HepG2 (cell line): ENCODE data around the gene PCGF3. TPM values are rescaled to one million over a fixed set of nuclear protein-coding genes. Genes with fewer than 3 reads are reported as not detected.

Source experiments
- ATAC-seq: fragments of 200-7000 bp; cut with Tn5 transposase; 3 replicates; pipeline ENCODE4 v1.9.1; 2020; ENCODE audit warnings: mild to moderate bottlenecking, moderate library complexity
- BruUV-seq: library from RNA; stranded (reverse); fragments of 400-500 nt; replicated peaks from 2 replicates; lab custom pipeline; 2021; lab: Mats Ljungman, UMichigan
- CTCF ChIA-PET: fragments of 300-600 bp; formaldehyde crosslinking; extraction: SDS; loops from one replicate; lab custom pipeline; 2021; ENCODE audit warnings: low total read pairs, inconsistent platforms, low intra/inter-chr PET ratio; lab: Yijun Ruan, JAX
- POLR2A ChIA-PET: fragments of 350-600 bp; sonication (Branson Sonifier 250); formaldehyde crosslinking; loops from one replicate; lab custom pipeline; 2020; ENCODE audit warnings: antibody characterized with exemption, inconsistent platforms; lab: Yijun Ruan, JAX
- DNase-seq: peaks from one replicate; pipeline ENCODE4 v3.0.0-alpha.2; 2015; ENCODE audit warnings: low spot score
- FAIRE-seq: peaks from 3 replicates; lab custom pipeline; 2011; peaks lifted over from hg19 to GRCh38; lab: Jason Lieb, UNC
- H2AFZ ChIP-seq: one replicate; pipeline ENCODE4 v1.6.1; 2011; ENCODE audit warnings: low read length, inconsistent platforms
- H3K27ac ChIP-seq: fragments of 300-600 bp; 3 replicates; pipeline ENCODE4 v1.8.0; 2011; ENCODE audit warnings: mixed run types, mild to moderate bottlenecking, mixed read lengths, low read length, inconsistent platforms; ENCODE audit not compliant: insufficient read depth; ENCODE audit errors: extremely low read length
- H3K27me3 ChIP-seq, 2 experiments: fragments of 200-600 bp in 1 of 2; 2 replicates in 1 of 2; 3 replicates in 1 of 2; pipeline versions ENCODE4 v1.6.0 to v1.8.0; 2011; ENCODE audit warnings: low read length in 2 of 2, mild to moderate bottlenecking in 2 of 2, moderate library complexity in 2 of 2, inconsistent platforms in 1 of 2; ENCODE audit not compliant: insufficient read depth in 2 of 2, control insufficient read depth in 1 of 2
- H3K36me3 ChIP-seq, 2 experiments: fragments of 200-600 bp in 1 of 2; replicated peaks in 1 of 2; 2 replicates in 1 of 2; 3 replicates in 1 of 2; pipeline versions ENCODE4 v1.5.1 to v1.8.0; 2011; ENCODE audit warnings: low read length in 2 of 2, inconsistent platforms in 1 of 2; ENCODE audit not compliant: insufficient read depth in 2 of 2, control insufficient read depth in 1 of 2
- H3K4me1 ChIP-seq: 2 replicates; pipeline ENCODE4 v1.5.1; 2012; ENCODE audit warnings: low read length, inconsistent platforms; ENCODE audit not compliant: insufficient read depth
- H3K4me2 ChIP-seq: 2 replicates; pipeline ENCODE4 v1.6.0; 2011; ENCODE audit warnings: low read depth, low read length, inconsistent platforms
- H3K4me3 ChIP-seq, 3 experiments: fragments of 200-600 bp in 1 of 3; sonication (generic), shearing (Covaris generic) in 1 of 3; replicated peaks in 1 of 3; 2 replicates each; pipeline ENCODE4 v1.5.1; 2011 to 2016; ENCODE audit warnings: low read length in 3 of 3, inconsistent platforms in 2 of 3, low read depth in 2 of 3, mild to moderate bottlenecking in 2 of 3, control low read depth in 1 of 3, mixed read lengths in 1 of 3; ENCODE audit not compliant: insufficient read depth in 1 of 3
- H3K79me2 ChIP-seq: one replicate; pipeline ENCODE4 v1.6.1; 2011; ENCODE audit warnings: low read length, inconsistent platforms; ENCODE audit not compliant: insufficient read depth
- H3K9ac ChIP-seq: 2 replicates; pipeline ENCODE4 v1.6.0; 2011; ENCODE audit warnings: mild to moderate bottlenecking, low read depth, low read length, inconsistent platforms; ENCODE audit not compliant: insufficient read depth
- H3K9me3 ChIP-seq: 2 replicates; pipeline ENCODE4 v1.5.1; 2012; ENCODE audit warnings: mild to moderate bottlenecking, low read length
- H4K20me1 ChIP-seq: 2 replicates; pipeline ENCODE4 v1.6.0; 2011; ENCODE audit warnings: inconsistent platforms, mild to moderate bottlenecking, low read length, moderate library complexity; ENCODE audit not compliant: insufficient read depth
- BRD4 ChIP-seq: sonication (generic); formaldehyde crosslinking; IDR thresholded peaks from 2 replicates; pipeline ENCODE4 v1.4.0; 2020; ENCODE audit warnings: missing genetic modification reagents
- SP2 ChIP-seq: sonication (generic); formaldehyde crosslinking; IDR thresholded peaks from 2 replicates; pipeline ENCODE4 v1.5.1; 2020; ENCODE audit warnings: mild to moderate bottlenecking, missing genetic modification reagents
- SP4 ChIP-seq: sonication (generic); formaldehyde crosslinking; IDR thresholded peaks from 2 replicates; pipeline ENCODE4 v1.8.1; 2023; ENCODE audit warnings: mild to moderate bottlenecking, missing genetic modification reagents
- SRF ChIP-seq: IDR thresholded peaks from 2 replicates; pipeline ENCODE4 v1.6.1; 2011; ENCODE audit warnings: mild to moderate bottlenecking, low read depth, low read length, moderate library complexity
- TEF ChIP-seq: sonication (generic); formaldehyde crosslinking; IDR thresholded peaks from 2 replicates; pipeline ENCODE4 v1.5.0; 2020; ENCODE audit warnings: missing genetic modification reagents
- ZMAT3 ChIP-seq: sonication (generic); formaldehyde crosslinking; conservative IDR thresholded peaks from 2 replicates; pipeline ENCODE4 v1.7.0; 2021; ENCODE audit warnings: missing genetic modification reagents
- ZNF124 ChIP-seq: sonication (generic); formaldehyde crosslinking; IDR thresholded peaks from 2 replicates; pipeline ENCODE4 v1.4.0; 2020; ENCODE audit warnings: missing genetic modification reagents
- ZNF382 ChIP-seq: sonication (generic); formaldehyde crosslinking; IDR thresholded peaks from 2 replicates; pipeline ENCODE4 v1.5.0; 2020; ENCODE audit warnings: missing genetic modification reagents, mild to moderate bottlenecking, borderline replicate concordance
- ZNF772 ChIP-seq: sonication (generic); formaldehyde crosslinking; IDR thresholded peaks from 2 replicates; pipeline ENCODE4 v1.5.0; 2020; ENCODE audit warnings: mild to moderate bottlenecking, missing genetic modification reagents
- WGBS: methylation state at CpG from one replicate; pipeline ENCODE4 v1.1.6; 2017; ENCODE audit warnings: low lambda C conversion rate; 5-methylcytosine and 5-hydroxymethylcytosine counted together
- in situ Hi-C: cut with HindIII; loops from 2 replicates; pipeline ENCODE4 v1.10.0; 2017; ENCODE audit warnings: low pct_unique_long_range_greater_than_20kb; ENCODE audit not compliant: extremely low pct_ligation_motif_present
- intact Hi-C: fragments of 100-400 bp; cut with micrococcal nuclease; formaldehyde crosslinking; loops from one replicate; pipeline ENCODE4 v1.10.0; 2022; ENCODE audit not compliant: unreplicated experiment
- polyA plus RNA-seq, 8 experiments: library from polyadenylated mRNA; depleted of rRNA in 3 of 8; stranded (reverse) in 7 of 8; unstranded in 1 of 8; fragments of >200 nt; fragmentation: Illumina TruSeq in 4 of 8; extraction: Trizol in 4 of 8; gene quantifications; 2 replicates each; pipeline versions ENCODE4 v1.2.1 to v1.2.3, GENCODE V29; 2011 to 2016; ENCODE audit warnings: low read depth in 4 of 8, missing spikeins in 1 of 8, mixed read lengths in 1 of 8; ENCODE audit not compliant: insufficient read depth in 1 of 8
- total RNA-seq, 5 experiments: library from RNA; depleted of rRNA; stranded (reverse); fragments of >200 nt; fragmentation: Illumina TruSeq; extraction: Trizol; gene quantifications; 2 replicates each; pipeline ENCODE4 v1.2.3, GENCODE V29; 2016; ENCODE audit warnings: low read depth in 1 of 5
- TF ChIP-seq, protein P1 (sequence below): sonication (generic); formaldehyde crosslinking; IDR thresholded peaks from 2 replicates; pipeline ENCODE4; 2020; ENCODE audit warnings: missing genetic modification reagents, mild to moderate bottlenecking, borderline replicate concordance
- TF ChIP-seq, protein P2 (sequence below): sonication (generic); formaldehyde crosslinking; IDR thresholded peaks from 2 replicates; pipeline ENCODE4 v1.4.0; 2020; ENCODE audit warnings: low read depth, mild to moderate bottlenecking, missing genetic modification reagents
- TF ChIP-seq, protein P3 (sequence below): sonication (generic); formaldehyde crosslinking; IDR thresholded peaks from 2 replicates; pipeline ENCODE4 v1.4.0; 2020; ENCODE audit warnings: missing genetic modification reagents
- TF ChIP-seq, protein P4 (sequence below): sonication (generic); formaldehyde crosslinking; IDR thresholded peaks from 2 replicates; pipeline ENCODE4 v1.4.0; 2020; ENCODE audit warnings: missing genetic modification reagents

Gene PCGF3
- total and polyA plus RNA-seq, 2 of the 13 experiments (the other 11 are each of a cell fraction or from before 2014, with no cell fraction given) = 28.6 to 66.2 TPM

GRCh38 chr4:688854-689681 is 16.6 kb upstream of the PCGF3 start, which contains the start of gene SLC49A3:
SLC49A3 (minus strand) TSS chr4:689151; CDS start chr4:689127, 24 bp downstream.
- POLR2A ChIA-PET = no interaction called here
- BruUV-seq = no TSS peak
- TF ChIP-seq, protein P1, sequence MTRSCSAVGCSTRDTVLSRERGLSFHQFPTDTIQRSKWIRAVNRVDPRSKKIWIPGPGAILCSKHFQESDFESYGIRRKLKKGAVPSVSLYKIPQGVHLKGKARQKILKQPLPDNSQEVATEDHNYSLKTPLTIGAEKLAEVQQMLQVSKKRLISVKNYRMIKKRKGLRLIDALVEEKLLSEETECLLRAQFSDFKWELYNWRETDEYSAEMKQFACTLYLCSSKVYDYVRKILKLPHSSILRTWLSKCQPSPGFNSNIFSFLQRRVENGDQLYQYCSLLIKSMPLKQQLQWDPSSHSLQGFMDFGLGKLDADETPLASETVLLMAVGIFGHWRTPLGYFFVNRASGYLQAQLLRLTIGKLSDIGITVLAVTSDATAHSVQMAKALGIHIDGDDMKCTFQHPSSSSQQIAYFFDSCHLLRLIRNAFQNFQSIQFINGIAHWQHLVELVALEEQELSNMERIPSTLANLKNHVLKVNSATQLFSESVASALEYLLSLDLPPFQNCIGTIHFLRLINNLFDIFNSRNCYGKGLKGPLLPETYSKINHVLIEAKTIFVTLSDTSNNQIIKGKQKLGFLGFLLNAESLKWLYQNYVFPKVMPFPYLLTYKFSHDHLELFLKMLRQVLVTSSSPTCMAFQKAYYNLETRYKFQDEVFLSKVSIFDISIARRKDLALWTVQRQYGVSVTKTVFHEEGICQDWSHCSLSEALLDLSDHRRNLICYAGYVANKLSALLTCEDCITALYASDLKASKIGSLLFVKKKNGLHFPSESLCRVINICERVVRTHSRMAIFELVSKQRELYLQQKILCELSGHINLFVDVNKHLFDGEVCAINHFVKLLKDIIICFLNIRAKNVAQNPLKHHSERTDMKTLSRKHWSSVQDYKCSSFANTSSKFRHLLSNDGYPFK = no peak
- TF ChIP-seq SP2 (CRISPR knock-in tag) = no peak
- TF ChIP-seq ZNF124 = no peak
- TF ChIP-seq SP4 (CRISPR knock-in tag) = no peak
- TF ChIP-seq BRD4 = no peak
- no peak for TF ChIP-seq ZNF382 (CRISPR knock-in tag)
- TF ChIP-seq, protein P2, sequence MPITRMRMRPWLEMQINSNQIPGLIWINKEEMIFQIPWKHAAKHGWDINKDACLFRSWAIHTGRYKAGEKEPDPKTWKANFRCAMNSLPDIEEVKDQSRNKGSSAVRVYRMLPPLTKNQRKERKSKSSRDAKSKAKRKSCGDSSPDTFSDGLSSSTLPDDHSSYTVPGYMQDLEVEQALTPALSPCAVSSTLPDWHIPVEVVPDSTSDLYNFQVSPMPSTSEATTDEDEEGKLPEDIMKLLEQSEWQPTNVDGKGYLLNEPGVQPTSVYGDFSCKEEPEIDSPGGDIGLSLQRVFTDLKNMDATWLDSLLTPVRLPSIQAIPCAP (CRISPR knock-in tag) = no peak
- TF ChIP-seq, protein P3, sequence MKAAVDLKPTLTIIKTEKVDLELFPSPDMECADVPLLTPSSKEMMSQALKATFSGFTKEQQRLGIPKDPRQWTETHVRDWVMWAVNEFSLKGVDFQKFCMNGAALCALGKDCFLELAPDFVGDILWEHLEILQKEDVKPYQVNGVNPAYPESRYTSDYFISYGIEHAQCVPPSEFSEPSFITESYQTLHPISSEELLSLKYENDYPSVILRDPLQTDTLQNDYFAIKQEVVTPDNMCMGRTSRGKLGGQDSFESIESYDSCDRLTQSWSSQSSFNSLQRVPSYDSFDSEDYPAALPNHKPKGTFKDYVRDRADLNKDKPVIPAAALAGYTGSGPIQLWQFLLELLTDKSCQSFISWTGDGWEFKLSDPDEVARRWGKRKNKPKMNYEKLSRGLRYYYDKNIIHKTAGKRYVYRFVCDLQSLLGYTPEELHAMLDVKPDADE = no peak
- TF ChIP-seq SRF = no peak
- TF ChIP-seq ZMAT3 = no peak
- TF ChIP-seq, protein P4, sequence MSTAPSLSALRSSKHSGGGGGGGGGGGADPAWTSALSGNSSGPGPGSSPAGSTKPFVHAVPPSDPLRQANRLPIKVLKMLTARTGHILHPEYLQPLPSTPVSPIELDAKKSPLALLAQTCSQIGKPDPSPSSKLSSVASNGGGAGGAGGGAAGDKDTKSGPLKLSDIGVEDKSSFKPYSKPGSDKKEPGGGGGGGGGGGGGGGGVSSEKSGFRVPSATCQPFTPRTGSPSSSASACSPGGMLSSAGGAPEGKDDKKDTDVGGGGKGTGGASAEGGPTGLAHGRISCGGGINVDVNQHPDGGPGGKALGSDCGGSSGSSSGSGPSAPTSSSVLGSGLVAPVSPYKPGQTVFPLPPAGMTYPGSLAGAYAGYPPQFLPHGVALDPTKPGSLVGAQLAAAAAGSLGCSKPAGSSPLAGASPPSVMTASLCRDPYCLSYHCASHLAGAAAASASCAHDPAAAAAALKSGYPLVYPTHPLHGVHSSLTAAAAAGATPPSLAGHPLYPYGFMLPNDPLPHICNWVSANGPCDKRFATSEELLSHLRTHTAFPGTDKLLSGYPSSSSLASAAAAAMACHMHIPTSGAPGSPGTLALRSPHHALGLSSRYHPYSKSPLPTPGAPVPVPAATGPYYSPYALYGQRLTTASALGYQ (CRISPR knock-in tag) = no peak
- no peak for TF ChIP-seq ZNF772 (CRISPR knock-in tag)
- no peak for TF ChIP-seq TEF (CRISPR knock-in tag)

More at GRCh38 chr4:688854-689681, 16.6 kb upstream of the PCGF3 start, which contains the start of gene SLC49A3:
- H3K4me2 ChIP-seq = peak within 1 kb of the TSS; percentile 97
- H2AFZ ChIP-seq = no peak within 1 kb of the TSS
- no peak for DNase-seq
- no peaks in the 10 kb centered on the region for H4K20me1 ChIP-seq
- H3K9ac ChIP-seq = no peak within 1 kb of the TSS
- no peak for FAIRE-seq
- H3K27ac ChIP-seq = no peak within 1 kb of the TSS
- peak within 1 kb of the TSS in 1 of 3 experiments; percentile 71; a peak in 1 of 6 replicates for H3K4me3 ChIP-seq
- H3K4me1 ChIP-seq = peaks cover 79% of the 10 kb centered on the region
- no peaks in the 10 kb centered on the region for H3K79me2 ChIP-seq
- no peak for ATAC-seq
- peaks cover 3 to 21% of the 10 kb centered on the region in 2 experiments; a peak in 3 of 5 replicates for H3K27me3 ChIP-seq
- CTCF ChIA-PET = no interaction called here
- intact Hi-C loops = loop anchor here (5.0 kb wide), 1 partner anchor 33 kb away; no protein-coding TSS in a partner anchor
- H3K36me3 ChIP-seq = no peaks in the 10 kb centered on the region
- 92% methylated on average over 35 of the region's 59 CpGs for WGBS
- no peaks in the 10 kb centered on the region for H3K9me3 ChIP-seq
- in situ Hi-C loops = no loop called here
